ENCODE results near the gene PSME3IP1. TPM values are rescaled to one million over a fixed set of nuclear protein-coding genes. Genes with fewer than 3 reads are reported as not detected.

PSME3IP1 gene
- total and polyA plus RNA-seq, 2 of the 4 experiments (the other 2 are of a cell fraction), result 50.2 to 75.2 TPM

GRCh38 chr16:57155702-57156350 lies 30.0 kb downstream of the PSME3IP1 start:
- BruUV-seq (replicated peaks), result no TSS peak
- Histone ChIP-seq H3K4me1 (ENCODE audit: control insufficient read depth, insufficient read depth, low read length) (no peaks in the 10 kb centered on the region), H3K56ac (ENCODE audit: extremely low read depth, insufficient read depth, low read length) (no peak overlapping the region), H2BK120ac (ENCODE audit: low read depth, low read length) (no peak overlapping the region), H3K4ac (ENCODE audit: low read depth, low read length) (no peak overlapping the region), H3K4me3 (ENCODE audit: insufficient read depth, low read depth, low read length) (no peak overlapping the region), H2AK5ac (ENCODE audit: low read depth, low read length) (no peak overlapping the region), H3K18ac (ENCODE audit: low read depth, low read length) (no peak overlapping the region), H3K9me3 (ENCODE audit: control insufficient read depth, insufficient read depth, low read length) (no peaks in the 10 kb centered on the region), H2AFZ (replicated peaks; ENCODE audit: low read length, poor library complexity) (no peak overlapping the region), H3K14ac (replicated peaks; ENCODE audit: low read depth, low read length) (no peak overlapping the region), H4K5ac (ENCODE audit: low read depth, low read length) (no peak overlapping the region), H2BK5ac (ENCODE audit: low read depth, low read length, poor library complexity, severe bottlenecking) (no peak overlapping the region), H3K27ac (ENCODE audit: insufficient read depth, low read length) (no peak overlapping the region), H3K4me2 (ENCODE audit: low read depth, low read length) (no peak overlapping the region), H3K9me1 (ENCODE audit: insufficient read depth, low read length) (peaks cover 6% of the 10 kb centered on the region; the same call in 1 of the 2 replicates), H3K79me1 (ENCODE audit: low read depth in 1 of 2, low read length in 2 of 2) (peaks cover 3 to 5% of the 10 kb centered on the region in 2 experiments; a peak in 1 of 4 replicates), H3K27me3 (ENCODE audit: control insufficient read depth, insufficient read depth, low read length) (no peaks in the 10 kb centered on the region), H4K8ac (ENCODE audit: low read depth in 2 of 2, low read length in 2 of 2) (no peak overlapping the region), H3K36me3 (ENCODE audit: control insufficient read depth, insufficient read depth, low read length) (peaks cover 49% of the 10 kb centered on the region), H2BK15ac (ENCODE audit: low read depth, low read length) (no peak overlapping the region), H3K23ac (ENCODE audit: low read depth, low read length) (no peak overlapping the region), H2BK20ac (ENCODE audit: low read depth, low read length) (no peak overlapping the region), H2AK9ac (replicated peaks; ENCODE audit: low read depth, low read length, poor library complexity) (no peak overlapping the region), H3K9ac (ENCODE audit: low read depth, low read length) (no peak overlapping the region), H4K91ac (ENCODE audit: insufficient read depth, low read depth, low read length) (no peak overlapping the region), H4K20me1 (ENCODE audit: insufficient read depth, low read length) (no peaks in the 10 kb centered on the region)
- no peak for TF ChIP-seq CHD1 (IDR thresholded peaks at IDR 0.05; ENCODE audit: low read depth, low read length)
- TF ChIP-seq SMC3 (IDR thresholded peaks at IDR 0.05; ENCODE audit: low read depth, low read length), result no peak
- TF ChIP-seq RFX5 (IDR thresholded peaks at IDR 0.05; ENCODE audit: low read depth, low read length), result no peak
- no peak for TF ChIP-seq FOS (IDR thresholded peaks at IDR 0.05; ENCODE audit: low read depth, low read length)
- TF ChIP-seq NFE2L2 (IDR thresholded peaks at IDR 0.05; ENCODE audit: low read depth, low read length), result no peak
- no peak for TF ChIP-seq BHLHE40 (IDR thresholded peaks at IDR 0.05; ENCODE audit: low read depth, low read length)
- TF ChIP-seq RCOR1 (IDR thresholded peaks at IDR 0.05; ENCODE audit: insufficient replicate concordance, low read length), result no peak
- no peak for TF ChIP-seq MXI1 (IDR thresholded peaks at IDR 0.05; ENCODE audit: borderline replicate concordance, low read depth, low read length)
- no peak for TF ChIP-seq POLR2A (IDR thresholded peaks at IDR 0.05; ENCODE audit: low read depth, low read length)
- TF ChIP-seq RAD21 (IDR thresholded peaks at IDR 0.05; ENCODE audit: low read length), result no peak
- no peak for TF ChIP-seq ELK1 (IDR thresholded peaks at IDR 0.05; ENCODE audit: borderline replicate concordance, low read depth, low read length)
- no peak for TF ChIP-seq USF2 (IDR thresholded peaks at IDR 0.05; ENCODE audit: low read depth, low read length)
- TF ChIP-seq MAZ (IDR thresholded peaks at IDR 0.05; ENCODE audit: borderline replicate concordance, low read depth, low read length), result no peak
- no CpG with 5 or more reads among the region's 6 CpGs for WGBS, 2 experiments (ENCODE audit: extremely low coverage in 2 of 2, insufficient read length in 1 of 2)
- dilution Hi-C loops (cut with HindIII; ENCODE audit: low sequenced_read_pairs, unreplicated experiment) (no loop called here), in situ Hi-C loops (cut with MboI; ENCODE audit: low sequenced_read_pairs) (no loop called here), intact Hi-C loops (cut with micrococcal nuclease) (no loop called here)
- ChIA-PET POLR2A (ENCODE audit: unreplicated experiment) (no interaction called here), CTCF (no interaction called here)
- DNase-seq, result no peak
- no peak for ATAC-seq (ENCODE audit: low read depth)
